ENCODE data around the gene RMI2.

RMI2 gene

DNA sequence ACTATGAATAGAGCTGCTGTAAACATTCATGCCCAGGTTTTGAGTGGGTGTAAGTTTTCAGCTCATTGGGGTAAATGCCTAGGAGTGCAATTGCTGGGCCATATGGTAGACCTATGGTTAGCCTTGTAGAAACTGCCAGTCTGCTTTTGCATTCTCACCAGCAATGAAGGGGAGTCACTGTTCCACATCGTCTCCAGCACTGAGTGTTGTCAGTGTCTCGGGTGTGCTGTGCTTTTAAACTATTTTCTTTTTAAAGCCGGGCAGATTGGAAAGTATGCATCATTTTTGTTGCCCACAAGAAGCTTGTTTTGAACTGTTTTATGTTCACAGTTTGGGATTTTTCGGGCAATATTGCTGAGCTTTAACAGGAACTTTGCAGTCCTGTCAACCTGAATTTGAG is 7.9 kb downstream of the RMI2 start:
- Histone ChIP-seq H3K27me3 (ENCODE audit: insufficient read depth, low read length) (no peaks in the 10 kb centered on the region), H3K14ac (ENCODE audit: low read length) (no peak overlapping the region), H3K4me3 (ENCODE audit: low read depth, low read length) (no peak overlapping the region), H3K36me3 (ENCODE audit: control insufficient read depth in 1 of 2, insufficient read depth in 2 of 2, low read length in 2 of 2) (peaks cover 0 to 2% of the 10 kb centered on the region in 2 experiments), H3K79me2 (ENCODE audit: control insufficient read depth, insufficient read depth, low read length, poor library complexity) (peaks cover 2% of the 10 kb centered on the region), H3K4me2 (ENCODE audit: low read length) (no peak overlapping the region), H2AK5ac (ENCODE audit: low read length) (no peak overlapping the region), H2BK12ac (ENCODE audit: low read length) (no peak overlapping the region), H3K4ac (ENCODE audit: low read depth, low read length) (no peak overlapping the region), H2BK5ac (ENCODE audit: low read depth, low read length, poor library complexity) (no peak overlapping the region), H4K91ac (ENCODE audit: low read depth, low read length) (no peak overlapping the region), H2BK120ac (ENCODE audit: insufficient read depth, low read length, poor library complexity) (no peak overlapping the region), H3K23ac (ENCODE audit: low read length) (no peak overlapping the region), H3K9ac (ENCODE audit: low read length) (no peak overlapping the region), H3K4me1 (ENCODE audit: control insufficient read depth in 1 of 2, insufficient read depth in 2 of 2, low read length in 2 of 2) (peaks cover 22 to 23% of the 10 kb centered on the region in 2 experiments), H2AFZ (ENCODE audit: insufficient read depth, low read length, poor library complexity) (no peak overlapping the region), H4K12ac (ENCODE audit: low read depth, low read length) (no peak overlapping the region), H3K9me3 (ENCODE audit: insufficient read depth, low read depth, low read length) (peaks cover 4% of the 10 kb centered on the region), H3K27ac (ENCODE audit: low read depth, low read length) (no peak overlapping the region), H3K18ac (ENCODE audit: low read length) (no peak overlapping the region), H4K8ac (ENCODE audit: low read depth, low read length) (no peak overlapping the region), H3K79me1 (ENCODE audit: low read length) (peaks cover 26% of the 10 kb centered on the region)
- WGBS (ENCODE audit: extremely low coverage, insufficient coverage, insufficient read length) = no CpG with 5 or more reads among the region's 4 CpGs
- DNase-seq = no peak

- no peak for DNase-seq
- Histone ChIP-seq H3K18ac (ENCODE audit: low read length) (no peak overlapping the region), H2AFZ (ENCODE audit: insufficient read depth, low read length, poor library complexity) (no peak overlapping the region), H4K8ac (ENCODE audit: low read depth, low read length) (no peak overlapping the region), H2AK5ac (ENCODE audit: low read length) (peak overlapping the region; percentile 86), H3K4ac (ENCODE audit: low read depth, low read length) (no peak overlapping the region), H3K4me2 (ENCODE audit: low read length) (no peak overlapping the region), H3K36me3 (ENCODE audit: control insufficient read depth in 1 of 2, insufficient read depth in 2 of 2, low read length in 2 of 2) (peaks cover 0 to 2% of the 10 kb centered on the region in 2 experiments), H3K9me3 (ENCODE audit: insufficient read depth, low read depth, low read length) (peaks cover 2% of the 10 kb centered on the region), H4K12ac (ENCODE audit: low read depth, low read length) (no peak overlapping the region), H3K14ac (ENCODE audit: low read length) (no peak overlapping the region), H3K23ac (ENCODE audit: low read length) (no peak overlapping the region), H3K27ac (ENCODE audit: low read depth, low read length) (no peak overlapping the region), H3K4me3 (ENCODE audit: low read depth, low read length) (no peak overlapping the region), H3K79me2 (ENCODE audit: control insufficient read depth, insufficient read depth, low read length, poor library complexity) (peaks cover 2% of the 10 kb centered on the region), H2BK12ac (ENCODE audit: low read length) (peak overlapping the region; percentile 38), H2BK120ac (ENCODE audit: insufficient read depth, low read length, poor library complexity) (peak overlapping the region; percentile 35), H4K91ac (ENCODE audit: low read depth, low read length) (peak overlapping the region; percentile 11), H3K79me1 (ENCODE audit: low read length) (peaks cover 29% of the 10 kb centered on the region), H3K27me3 (ENCODE audit: insufficient read depth, low read length) (no peaks in the 10 kb centered on the region), H3K9ac (ENCODE audit: low read length) (no peak overlapping the region), H2BK5ac (ENCODE audit: low read depth, low read length, poor library complexity) (no peak overlapping the region), H3K4me1 (ENCODE audit: control insufficient read depth in 1 of 2, insufficient read depth in 2 of 2, low read length in 2 of 2) (peaks cover 23 to 25% of the 10 kb centered on the region in 2 experiments)
- no CpG with 5 or more reads among the region's 5 CpGs for WGBS (ENCODE audit: extremely low coverage, insufficient coverage, insufficient read length)
Measured at GRCh38 chr16:11354407-11354732, 9.1 kb downstream of the RMI2 start.

DNA sequence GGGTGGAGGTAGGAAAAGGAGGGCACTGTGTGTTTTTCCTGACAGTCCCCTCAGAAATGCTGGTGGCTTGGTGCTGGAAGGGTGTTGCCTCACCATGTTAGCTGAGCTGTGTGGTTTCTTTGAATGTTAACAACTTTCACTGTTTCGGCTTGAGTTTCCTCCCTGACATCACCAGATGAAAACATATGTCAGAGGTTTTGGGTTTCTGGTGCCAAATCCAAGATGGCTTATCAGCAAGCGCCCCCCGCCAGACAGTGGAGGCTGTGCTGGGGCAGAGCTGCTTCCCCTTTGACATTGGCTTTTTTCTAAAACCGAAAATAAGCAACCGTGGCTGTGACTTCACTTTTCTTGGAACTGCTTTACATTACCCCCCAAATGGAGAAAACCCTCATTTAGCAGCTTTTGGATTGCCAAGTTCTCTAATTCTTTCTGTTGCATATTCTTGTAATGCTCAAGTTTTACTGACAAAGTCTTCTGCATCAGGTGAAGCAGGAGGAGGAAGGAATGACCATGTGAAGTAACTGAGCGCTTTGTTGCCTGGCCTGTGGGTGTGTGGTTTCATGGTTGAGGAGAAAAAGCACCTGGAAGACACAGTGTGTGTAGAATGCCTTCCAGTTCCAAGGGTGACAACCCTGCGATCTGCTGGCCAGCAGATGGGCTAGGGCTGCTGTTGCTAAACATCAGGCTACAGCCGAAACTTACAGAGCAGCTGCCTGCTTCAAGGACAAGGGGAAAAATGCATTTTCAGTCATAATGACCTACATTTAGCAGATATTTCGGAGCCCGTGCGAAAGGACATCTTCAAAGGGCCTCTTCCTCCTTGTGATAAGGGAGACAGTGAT is 9.7 kb downstream of the RMI2 start:
- no peak overlapping the region for H3K18ac ChIP-seq (ENCODE audit: low read length)
- no peaks in the 10 kb centered on the region for H3K27me3 ChIP-seq (ENCODE audit: insufficient read depth, low read length)
- DNase-seq = no peak
- H2BK5ac ChIP-seq (ENCODE audit: low read depth, low read length, poor library complexity) = no peak overlapping the region
- WGBS (ENCODE audit: extremely low coverage, insufficient coverage, insufficient read length) = no CpG with 5 or more reads among the region's 11 CpGs
- peaks cover 0 to 2% of the 10 kb centered on the region in 2 experiments for H3K36me3 ChIP-seq (ENCODE audit: control insufficient read depth in 1 of 2, insufficient read depth in 2 of 2, low read length in 2 of 2)
- no peak overlapping the region for H4K91ac ChIP-seq (ENCODE audit: low read depth, low read length)
- H3K9ac ChIP-seq (ENCODE audit: low read length) = no peak overlapping the region
- H3K14ac ChIP-seq (ENCODE audit: low read length) = no peak overlapping the region
- H3K23ac ChIP-seq (ENCODE audit: low read length) = no peak overlapping the region
- peaks cover 28% of the 10 kb centered on the region for H3K79me1 ChIP-seq (ENCODE audit: low read length)
- H3K79me2 ChIP-seq (ENCODE audit: control insufficient read depth, insufficient read depth, low read length, poor library complexity) = peaks cover under 1% of the 10 kb centered on the region
- H3K4me3 ChIP-seq (ENCODE audit: low read depth, low read length) = no peak overlapping the region
- peak overlapping the region; percentile 38 for H2BK12ac ChIP-seq (ENCODE audit: low read length)
- peak overlapping the region; percentile 35 for H2BK120ac ChIP-seq (ENCODE audit: insufficient read depth, low read length, poor library complexity)
- H4K8ac ChIP-seq (ENCODE audit: low read depth, low read length) = no peak overlapping the region
- H2AFZ ChIP-seq (ENCODE audit: insufficient read depth, low read length, poor library complexity) = no peak overlapping the region
- no peak overlapping the region for H4K12ac ChIP-seq (ENCODE audit: low read depth, low read length)
- H3K9me3 ChIP-seq (ENCODE audit: insufficient read depth, low read depth, low read length) = peaks cover 2% of the 10 kb centered on the region
- H2AK5ac ChIP-seq (ENCODE audit: low read length) = peak overlapping the region; percentile 86
- H3K4ac ChIP-seq (ENCODE audit: low read depth, low read length) = peak overlapping the region; percentile 17
- H3K4me2 ChIP-seq (ENCODE audit: low read length) = no peak overlapping the region
- peaks cover 22 to 25% of the 10 kb centered on the region in 2 experiments for H3K4me1 ChIP-seq (ENCODE audit: control insufficient read depth in 1 of 2, insufficient read depth in 2 of 2, low read length in 2 of 2)
- no peak overlapping the region for H3K27ac ChIP-seq (ENCODE audit: low read depth, low read length)

- Histone ChIP-seq H2BK120ac (ENCODE audit: insufficient read depth, low read length, poor library complexity) (no peak overlapping the region), H3K4me3 (ENCODE audit: low read depth, low read length) (no peak overlapping the region), H2AFZ (ENCODE audit: insufficient read depth, low read length, poor library complexity) (no peak overlapping the region), H3K79me2 (ENCODE audit: control insufficient read depth, insufficient read depth, low read length, poor library complexity) (no peaks in the 10 kb centered on the region), H3K23ac (ENCODE audit: low read length) (no peak overlapping the region), H3K27ac (ENCODE audit: low read depth, low read length) (no peak overlapping the region), H4K12ac (ENCODE audit: low read depth, low read length) (no peak overlapping the region), H3K4ac (ENCODE audit: low read depth, low read length) (peak overlapping the region; percentile 25), H3K9ac (ENCODE audit: low read length) (no peak overlapping the region), H4K8ac (ENCODE audit: low read depth, low read length) (no peak overlapping the region), H3K9me3 (ENCODE audit: insufficient read depth, low read depth, low read length) (peaks cover 2% of the 10 kb centered on the region), H3K18ac (ENCODE audit: low read length) (peak overlapping the region; percentile 8), H3K4me2 (ENCODE audit: low read length) (no peak overlapping the region), H2AK5ac (ENCODE audit: low read length) (no peak overlapping the region), H3K4me1 (ENCODE audit: control insufficient read depth in 1 of 2, insufficient read depth in 2 of 2, low read length in 2 of 2) (peaks cover 24 to 25% of the 10 kb centered on the region in 2 experiments), H2BK12ac (ENCODE audit: low read length) (peak overlapping the region; percentile 52), H3K14ac (ENCODE audit: low read length) (no peak overlapping the region), H2BK5ac (ENCODE audit: low read depth, low read length, poor library complexity) (peak overlapping the region; percentile 3), H3K27me3 (ENCODE audit: insufficient read depth, low read length) (no peaks in the 10 kb centered on the region), H4K91ac (ENCODE audit: low read depth, low read length) (peak overlapping the region; percentile 45), H3K79me1 (ENCODE audit: low read length) (peaks cover 34% of the 10 kb centered on the region), H3K36me3 (ENCODE audit: control insufficient read depth in 1 of 2, insufficient read depth in 2 of 2, low read length in 2 of 2) (peaks cover 0 to 2% of the 10 kb centered on the region in 2 experiments)
- WGBS (ENCODE audit: extremely low coverage, insufficient coverage, insufficient read length) = no CpG with 5 or more reads among the region's 8 CpGs
- no peak for DNase-seq
Measured at GRCh38 chr16:11355862-11356261, 10.6 kb downstream of the RMI2 start.

All from trophoblast cell (in vitro differentiated cells and primary cell).